K562 treated with DMSO at 1 percent for 24 hours (cell line): ENCODE results near the gene NHSL1. TPM values are rescaled to one million over a fixed set of nuclear protein-coding genes. Genes with fewer than 3 reads are reported as not detected.

Experiments used
- total RNA-seq: library from RNA; unstranded; fragments of 300-600 nt; gene quantifications from 2 replicates; pipeline ENCODE4 v1.2.3, GENCODE V29; 2022; ENCODE audit warnings: low read depth; ENCODE audit not compliant: insufficient read depth

Gene NHSL1, protein sequence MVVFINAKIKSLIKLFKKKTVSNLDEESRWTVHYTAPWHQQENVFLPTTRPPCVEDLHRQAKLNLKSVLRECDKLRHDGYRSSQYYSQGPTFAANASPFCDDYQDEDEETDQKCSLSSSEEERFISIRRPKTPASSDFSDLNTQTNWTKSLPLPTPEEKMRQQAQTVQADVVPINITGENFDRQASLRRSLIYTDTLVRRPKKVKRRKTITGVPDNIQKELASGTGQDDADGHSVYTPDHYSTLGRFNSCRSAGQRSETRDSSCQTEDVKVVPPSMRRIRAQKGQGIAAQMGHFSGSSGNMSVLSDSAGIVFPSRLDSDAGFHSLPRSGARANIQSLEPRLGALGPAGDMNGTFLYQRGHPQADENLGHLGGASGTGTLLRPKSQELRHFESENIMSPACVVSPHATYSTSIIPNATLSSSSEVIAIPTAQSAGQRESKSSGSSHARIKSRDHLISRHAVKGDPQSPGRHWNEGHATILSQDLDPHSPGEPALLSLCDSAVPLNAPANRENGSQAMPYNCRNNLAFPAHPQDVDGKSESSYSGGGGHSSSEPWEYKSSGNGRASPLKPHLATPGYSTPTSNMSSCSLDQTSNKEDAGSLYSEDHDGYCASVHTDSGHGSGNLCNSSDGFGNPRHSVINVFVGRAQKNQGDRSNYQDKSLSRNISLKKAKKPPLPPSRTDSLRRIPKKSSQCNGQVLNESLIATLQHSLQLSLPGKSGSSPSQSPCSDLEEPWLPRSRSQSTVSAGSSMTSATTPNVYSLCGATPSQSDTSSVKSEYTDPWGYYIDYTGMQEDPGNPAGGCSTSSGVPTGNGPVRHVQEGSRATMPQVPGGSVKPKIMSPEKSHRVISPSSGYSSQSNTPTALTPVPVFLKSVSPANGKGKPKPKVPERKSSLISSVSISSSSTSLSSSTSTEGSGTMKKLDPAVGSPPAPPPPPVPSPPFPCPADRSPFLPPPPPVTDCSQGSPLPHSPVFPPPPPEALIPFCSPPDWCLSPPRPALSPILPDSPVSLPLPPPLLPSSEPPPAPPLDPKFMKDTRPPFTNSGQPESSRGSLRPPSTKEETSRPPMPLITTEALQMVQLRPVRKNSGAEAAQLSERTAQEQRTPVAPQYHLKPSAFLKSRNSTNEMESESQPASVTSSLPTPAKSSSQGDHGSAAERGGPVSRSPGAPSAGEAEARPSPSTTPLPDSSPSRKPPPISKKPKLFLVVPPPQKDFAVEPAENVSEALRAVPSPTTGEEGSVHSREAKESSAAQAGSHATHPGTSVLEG (N-terminal part only)
- total RNA-seq: 0.12 and 1.3 TPM in 2 replicates

GRCh38 chr6:138499303-138500018, at the start of gene NHSL1:
Gene NHSL1 (minus strand): TSS chr6:138499494. CDS start chr6:138499290, 204 bp downstream.

GRCh38 chr6:138403801-138404665, 95.3 kb downstream of the NHSL1 start, which contains the start of gene HEBP2:
Gene HEBP2 (plus strand): TSS chr6:138404223. CDS start chr6:138404496, 273 bp downstream.

DNA sequence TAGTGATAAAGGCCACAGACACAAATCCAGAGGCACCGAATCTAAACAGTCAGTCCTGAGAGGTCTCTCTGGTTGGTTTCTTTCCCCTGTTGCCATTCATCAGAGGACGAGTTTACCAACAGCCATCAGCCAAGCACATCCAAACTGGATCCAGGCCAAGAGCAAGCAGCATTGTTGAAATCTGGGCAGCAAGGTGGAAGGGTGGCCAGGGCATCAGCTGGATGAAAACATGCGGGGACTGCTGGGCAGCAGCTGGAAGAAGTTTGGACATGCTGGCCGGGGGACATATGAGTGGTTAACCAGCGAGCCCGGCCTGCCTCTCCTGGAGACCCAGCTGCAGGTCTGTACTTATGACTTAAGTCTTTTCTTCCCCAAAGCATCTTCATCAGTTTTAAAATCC, 121.5 kb downstream of the NHSL1 start, which contains the start of gene SMIM28:
TSS of gene SMIM28 (plus strand) at position 62 of the 400 bp plus-strand sequence. CDS start at position 230, 168 bp downstream.

Other genes with a start within 250 kb of the NHSL1 start
- not detected in 2 replicates for gene SMIM28, start 121.6 kb downstream of the NHSL1 start, total RNA-seq
- 50.3 and 56.3 TPM in 2 replicates for gene HEBP2, start 95.3 kb downstream of the NHSL1 start, total RNA-seq